ENCODE results near the gene SVOPL. TPM values are rescaled to one million over a fixed set of nuclear protein-coding genes. Genes with fewer than 3 reads are reported as not detected.
"Not testable (repeated sequence)": the region's sequence is repeated elsewhere in the genome, so short reads cannot be mapped to it uniquely, and the experiment has no call there.

The SVOPL gene
- total and polyA plus RNA-seq, 2 donors (not counting 3 experiments of a cell fraction or from before 2014, with no cell fraction given), result not detected

DNA sequence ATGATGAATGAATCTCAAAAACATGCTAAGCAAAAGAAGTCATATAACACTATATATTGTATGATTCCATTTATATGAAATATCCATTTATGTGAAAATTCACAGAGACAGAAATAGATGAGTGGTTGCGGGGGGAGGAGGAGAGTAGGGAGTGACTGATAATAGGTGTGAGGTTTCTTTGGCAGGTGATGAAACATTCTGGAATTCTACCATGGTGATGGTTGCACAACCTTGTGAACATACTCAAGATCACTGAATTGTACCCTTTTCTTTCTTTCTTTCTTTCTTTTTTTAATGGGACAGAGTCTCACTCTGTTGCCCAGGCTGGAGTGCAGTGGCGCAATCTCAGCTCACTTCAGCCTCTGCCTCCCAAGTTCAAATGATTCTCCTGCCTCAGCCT, 10.7 kb downstream of the SVOPL start:
- Histone ChIP-seq H3K27me3 (ENCODE audit: control insufficient read depth in 2 of 2, insufficient read depth in 2 of 2, low read length in 2 of 2) (no peaks in the 10 kb centered on the region), H3K36me3 (ENCODE audit: control insufficient read depth in 2 of 2, extremely low read depth in 1 of 2, insufficient read depth in 2 of 2, low read length in 2 of 2) (no peaks in the 10 kb centered on the region), H3K27ac (ENCODE audit: insufficient read depth, low read depth, low read length) (no peak overlapping the region), H3K9ac (replicated peaks; ENCODE audit: extremely low read depth, insufficient read depth, low read length) (no peak overlapping the region), H4K20me1 (replicated peaks; ENCODE audit: control insufficient read depth, extremely low read depth, insufficient read depth, low read length) (no peaks in the 10 kb centered on the region), H3K4me2 (ENCODE audit: insufficient read depth, low read length) (no peak overlapping the region), H2AFZ (ENCODE audit: low read depth, low read length) (no peak overlapping the region), H3K4me1 (ENCODE audit: control insufficient read depth, extremely low read depth, insufficient read depth, low read length) (no peaks in the 10 kb centered on the region), H3K79me2 (ENCODE audit: control insufficient read depth, insufficient read depth, low read length) (no peaks in the 10 kb centered on the region), H3K4me3 (replicated peaks in 1 of 3; ENCODE audit: insufficient read depth in 1 of 3, low read depth in 1 of 3, low read length in 3 of 3) (no peak overlapping the region), H3K9me1 (replicated peaks; ENCODE audit: control insufficient read depth, extremely low read depth, insufficient read depth, low read length) (no peaks in the 10 kb centered on the region), H3K9me3 (replicated peaks; ENCODE audit: control insufficient read depth, insufficient read depth, low read length) (no peaks in the 10 kb centered on the region)
- intact Hi-C loops (cut with micrococcal nuclease) (no loop called here), dilution Hi-C loops (cut with MboI; ENCODE audit: extremely low pct_ligation_motif_present, low sequenced_read_pairs) (no loop called here)
- ChIA-PET POLR2A (no interaction called here), CTCF (no interaction called here)
- DNase-seq (ENCODE audit: low read depth, low spot score), result no peak
- BruUV-seq (replicated peaks), result no TSS peak
- TF ChIP-seq MYC (IDR thresholded peaks at IDR 0.05; ENCODE audit: low read depth, low read length) (no peak), MAX (IDR thresholded peaks at IDR 0.05; ENCODE audit: insufficient read depth, insufficient read length) (no peak), CTCF (IDR thresholded peaks at IDR 0.05; ENCODE audit: extremely low read depth in 1 of 2, insufficient read depth in 1 of 2, low read depth in 1 of 2, low read length in 2 of 2) (no peak), FOS (IDR thresholded peaks at IDR 0.05; ENCODE audit: borderline replicate concordance, insufficient read depth, low read length) (no peak), EZH2 (IDR thresholded peaks at IDR 0.05; ENCODE audit: borderline replicate concordance, low read depth, low read length, severe bottlenecking) (no peak), JUN (IDR thresholded peaks at IDR 0.05; ENCODE audit: borderline replicate concordance, insufficient read depth, insufficient read length, low read depth) (no peak), GATA2 (IDR thresholded peaks at IDR 0.05; ENCODE audit: insufficient read depth, insufficient read length, low read depth, low read length) (no peak), POLR2A (IDR thresholded peaks at IDR 0.05; ENCODE audit: low read depth, low read length) (no peak), POLR2AphosphoS5 (IDR thresholded peaks at IDR 0.05; ENCODE audit: insufficient read depth, low read depth, low read length) (no peak)
- no peak for FAIRE-seq

DNA sequence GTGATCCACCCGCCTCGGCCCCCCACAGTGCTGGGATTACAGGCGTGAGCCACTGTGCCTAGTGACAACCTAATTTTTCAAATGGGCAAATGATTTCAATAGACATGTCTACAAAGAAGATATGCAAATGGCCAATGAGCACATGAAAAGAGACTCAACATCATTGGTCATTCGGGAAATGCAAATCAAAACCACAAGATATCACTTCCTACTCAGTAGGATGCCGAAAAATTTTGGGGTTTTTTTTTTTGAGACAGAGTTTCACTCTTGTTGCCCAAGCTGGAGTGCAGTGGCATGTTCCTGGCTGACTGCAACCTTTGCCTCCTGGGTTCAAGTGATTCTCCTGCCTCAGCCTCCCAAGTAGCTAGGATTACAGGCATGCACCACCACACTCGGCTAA, 13.1 kb downstream of the SVOPL start:
- H3K4me3 ChIP-seq (replicated peaks in 1 of 3; ENCODE audit: insufficient read depth in 1 of 3, low read depth in 1 of 3, low read length in 3 of 3); H3K27ac ChIP-seq (ENCODE audit: insufficient read depth, low read depth, low read length); CTCF ChIA-PET; intact Hi-C loops (cut with micrococcal nuclease); dilution Hi-C loops (cut with MboI; ENCODE audit: extremely low pct_ligation_motif_present, low sequenced_read_pairs); H3K9me3 ChIP-seq (replicated peaks; ENCODE audit: control insufficient read depth, insufficient read depth, low read length); POLR2A ChIA-PET; H3K4me2 ChIP-seq (ENCODE audit: insufficient read depth, low read length); FAIRE-seq; BruUV-seq (replicated peaks); H4K20me1 ChIP-seq (replicated peaks; ENCODE audit: control insufficient read depth, extremely low read depth, insufficient read depth, low read length); H3K4me1 ChIP-seq (ENCODE audit: control insufficient read depth, extremely low read depth, insufficient read depth, low read length); H3K79me2 ChIP-seq (ENCODE audit: control insufficient read depth, insufficient read depth, low read length); DNase-seq (ENCODE audit: low read depth, low spot score); H2AFZ ChIP-seq (ENCODE audit: low read depth, low read length); H3K9me1 ChIP-seq (replicated peaks; ENCODE audit: control insufficient read depth, extremely low read depth, insufficient read depth, low read length); H3K9ac ChIP-seq (replicated peaks; ENCODE audit: extremely low read depth, insufficient read depth, low read length); H3K27me3 ChIP-seq (ENCODE audit: control insufficient read depth in 2 of 2, insufficient read depth in 2 of 2, low read length in 2 of 2); H3K36me3 ChIP-seq (ENCODE audit: control insufficient read depth in 2 of 2, extremely low read depth in 1 of 2, insufficient read depth in 2 of 2, low read length in 2 of 2): not testable (repeated sequence)
